Mesendoderm (in vitro differentiated cells): Measurements from ENCODE around the gene MTMR4.

ENCODE experiments used
- DNase-seq: peaks from one replicate; pipeline ENCODE4 v3.0.0; 2013
- H2AK5ac ChIP-seq: 2 replicates; pipeline ENCODE4 v1.6.1; 2013; ENCODE audit warnings: low read length, inconsistent platforms
- H2BK120ac ChIP-seq: 2 replicates; pipeline ENCODE4 v1.6.1; 2013; ENCODE audit warnings: low read depth, mild to moderate bottlenecking, low read length, moderate library complexity, mixed read lengths
- H2BK15ac ChIP-seq: replicated peaks from 2 replicates; pipeline ENCODE4 v1.6.1; 2013; ENCODE audit warnings: low read depth, mild to moderate bottlenecking, moderate library complexity
- H2BK5ac ChIP-seq: 2 replicates; pipeline ENCODE4 v1.6.1; 2013; ENCODE audit warnings: low read length, inconsistent platforms
- H3K18ac ChIP-seq: 2 replicates; pipeline ENCODE4 v1.6.1; 2013; ENCODE audit warnings: mild to moderate bottlenecking, low read length, mixed read lengths
- H3K23ac ChIP-seq: one replicate; pipeline ENCODE4 v1.6.1; 2013; ENCODE audit warnings: low read length
- H3K27ac ChIP-seq: 2 replicates; pipeline ENCODE4 v1.5.1; 2013; ENCODE audit warnings: low read depth, mild to moderate bottlenecking, inconsistent platforms, low read length, moderate library complexity
- H3K27me3 ChIP-seq: 2 replicates; pipeline ENCODE4 v1.6.1; 2013; ENCODE audit warnings: low read length, control low read depth, mild to moderate bottlenecking, inconsistent platforms; ENCODE audit not compliant: insufficient read depth, poor library complexity
- H3K36me3 ChIP-seq: 2 replicates; pipeline ENCODE4 v1.6.1; 2013; ENCODE audit warnings: low read length, inconsistent platforms; ENCODE audit not compliant: control insufficient read depth, insufficient read depth
- H3K4ac ChIP-seq: one replicate; pipeline ENCODE4 v1.6.1; 2013; ENCODE audit warnings: low read depth, mild to moderate bottlenecking, low read length, moderate library complexity
- H3K4me1 ChIP-seq: 2 replicates; pipeline ENCODE4 v1.6.1; 2013; ENCODE audit warnings: low read depth, low read length, inconsistent platforms; ENCODE audit not compliant: control insufficient read depth
- H3K4me2 ChIP-seq: 2 replicates; pipeline ENCODE4 v1.6.1; 2013; ENCODE audit warnings: low read length
- H3K4me3 ChIP-seq: 2 replicates; pipeline ENCODE4 v1.5.1; 2013; ENCODE audit warnings: mild to moderate bottlenecking, low read length
- H3K56ac ChIP-seq: one replicate; pipeline ENCODE4 v1.6.1; 2013; ENCODE audit warnings: low read length
- H3K79me1 ChIP-seq: 2 replicates; pipeline ENCODE4 v1.6.1; 2013; ENCODE audit warnings: low read length, inconsistent platforms
- H3K79me2 ChIP-seq: 2 replicates; pipeline ENCODE4 v1.6.1; 2013; ENCODE audit warnings: mild to moderate bottlenecking, low read length; ENCODE audit not compliant: control insufficient read depth, insufficient read depth
- H3K9ac ChIP-seq: 2 replicates; pipeline ENCODE4 v1.6.1; 2013; ENCODE audit warnings: low read length, inconsistent platforms
- H4K5ac ChIP-seq: one replicate; pipeline ENCODE4 v1.6.1; 2013; ENCODE audit warnings: low read length
- H4K8ac ChIP-seq: one replicate; pipeline ENCODE4 v1.6.1; 2013; ENCODE audit warnings: low read depth, mild to moderate bottlenecking, control low read depth, low read length, moderate library complexity
- WGBS: extraction: QIAGEN DNeasy Blood & Tissue Kit; methylation state at CpG from one replicate; pipeline ENCODE4 v1.1.7; 2013; ENCODE audit warnings: low lambda C conversion rate, missing lambda C conversion rate; ENCODE audit not compliant: insufficient coverage; ENCODE audit errors: extremely low coverage; 5-methylcytosine and 5-hydroxymethylcytosine counted together

The MTMR4 gene

GRCh38 chr17:58534901-58535421 lies 20.5 kb upstream of the MTMR4 start:
- Histone ChIP-seq H3K4me2 (no peak overlapping the region), H3K79me1 (no peaks in the 10 kb centered on the region), H3K23ac (no peak overlapping the region), H3K4me1 (no peaks in the 10 kb centered on the region), H4K8ac (no peak overlapping the region), H4K5ac (no peak overlapping the region), H3K9ac (no peak overlapping the region), H3K56ac (no peak overlapping the region), H3K4ac (no peak overlapping the region), H2BK5ac (no peak overlapping the region), H3K4me3 (no peak overlapping the region), H3K79me2 (no peaks in the 10 kb centered on the region), H3K27ac (no peak overlapping the region), H3K36me3 (no peaks in the 10 kb centered on the region), H2BK120ac (no peak overlapping the region), H2AK5ac (no peak overlapping the region), H3K18ac (no peak overlapping the region), H3K27me3 (no peaks in the 10 kb centered on the region), H2BK15ac (no peak overlapping the region)
- no peak for DNase-seq
- WGBS = no CpG with 5 or more reads among the region's 4 CpGs

GRCh38 chr17:58534331-58534730 lies 19.9 kb upstream of the MTMR4 start:
- no peak overlapping the region for H2BK120ac ChIP-seq
- no peak overlapping the region for H2BK5ac ChIP-seq
- H2BK15ac ChIP-seq = no peak overlapping the region
- no CpG with 5 or more reads among the region's 3 CpGs for WGBS
- DNase-seq = no peak
- no peak overlapping the region for H2AK5ac ChIP-seq
- no peaks in the 10 kb centered on the region for H3K4me1 ChIP-seq
- no peak overlapping the region for H3K56ac ChIP-seq
- no peak overlapping the region for H3K4me3 ChIP-seq
- H3K18ac ChIP-seq = no peak overlapping the region
- no peak overlapping the region for H4K8ac ChIP-seq
- no peak overlapping the region for H3K4ac ChIP-seq
- H3K27ac ChIP-seq = no peak overlapping the region
- H3K79me1 ChIP-seq = no peaks in the 10 kb centered on the region
- no peak overlapping the region for H3K9ac ChIP-seq
- H3K27me3 ChIP-seq = no peaks in the 10 kb centered on the region
- H4K5ac ChIP-seq = no peak overlapping the region
- H3K79me2 ChIP-seq = no peaks in the 10 kb centered on the region
- H3K36me3 ChIP-seq = no peaks in the 10 kb centered on the region
- no peak overlapping the region for H3K4me2 ChIP-seq
- H3K23ac ChIP-seq = no peak overlapping the region

GRCh38 chr17:58533616-58534188 lies 19.3 kb upstream of the MTMR4 start:
- Histone ChIP-seq H3K4me3 (no peak overlapping the region), H3K27ac (no peak overlapping the region), H3K4me2 (no peak overlapping the region), H3K36me3 (no peaks in the 10 kb centered on the region), H3K9ac (no peak overlapping the region), H2BK15ac (no peak overlapping the region), H3K56ac (no peak overlapping the region), H3K27me3 (no peaks in the 10 kb centered on the region), H3K79me2 (no peaks in the 10 kb centered on the region), H3K18ac (no peak overlapping the region), H4K5ac (no peak overlapping the region), H2BK120ac (no peak overlapping the region), H3K4me1 (no peaks in the 10 kb centered on the region), H3K79me1 (no peaks in the 10 kb centered on the region), H4K8ac (no peak overlapping the region), H2AK5ac (no peak overlapping the region), H3K4ac (no peak overlapping the region), H3K23ac (no peak overlapping the region), H2BK5ac (no peak overlapping the region)
- DNase-seq = no peak
- WGBS = no CpG with 5 or more reads among the region's 5 CpGs

- WGBS = no CpG with 5 or more reads among the region's 3 CpGs
- H3K27me3 ChIP-seq = no peaks in the 10 kb centered on the region
- no peak overlapping the region for H3K56ac ChIP-seq
- H3K23ac ChIP-seq = no peak overlapping the region
- H3K79me1 ChIP-seq = no peaks in the 10 kb centered on the region
- no peaks in the 10 kb centered on the region for H3K4me1 ChIP-seq
- no peak overlapping the region for H3K27ac ChIP-seq
- no peak overlapping the region for H3K4me2 ChIP-seq
- no peak overlapping the region for H3K4ac ChIP-seq
- H3K36me3 ChIP-seq = no peaks in the 10 kb centered on the region
- H2BK15ac ChIP-seq = no peak overlapping the region
- no peak overlapping the region for H2AK5ac ChIP-seq
- H3K4me3 ChIP-seq = no peak overlapping the region
- no peak overlapping the region for H2BK5ac ChIP-seq
- H2BK120ac ChIP-seq = no peak overlapping the region
- H3K79me2 ChIP-seq = no peaks in the 10 kb centered on the region
- H3K18ac ChIP-seq = no peak overlapping the region
- no peak for DNase-seq
- no peak overlapping the region for H4K8ac ChIP-seq
- H4K5ac ChIP-seq = no peak overlapping the region
- H3K9ac ChIP-seq = no peak overlapping the region
These were observed 18.1 kb upstream of the MTMR4 start for GRCh38 chr17:58532555-58532951.

- no peaks in the 10 kb centered on the region for H3K79me1 ChIP-seq
- no peaks in the 10 kb centered on the region for H3K27me3 ChIP-seq
- WGBS = no CpG with 5 or more reads among the region's 82 CpGs
- peak overlapping the region; percentile 50 for H3K9ac ChIP-seq
- H2BK15ac ChIP-seq = no peak overlapping the region
- H3K4me3 ChIP-seq = peak overlapping the region; percentile 24
- no peak overlapping the region for H2BK5ac ChIP-seq
- H3K4me2 ChIP-seq = peak overlapping the region; percentile 69
- no peak overlapping the region for H2AK5ac ChIP-seq
- H3K27ac ChIP-seq = no peak overlapping the region
- DNase-seq = peak; percentile 60
- H2BK120ac ChIP-seq = no peak overlapping the region
- H3K56ac ChIP-seq = peak overlapping the region; percentile 49
- no peaks in the 10 kb centered on the region for H3K79me2 ChIP-seq
- no peaks in the 10 kb centered on the region for H3K36me3 ChIP-seq
- H4K5ac ChIP-seq = no peak overlapping the region
- no peak overlapping the region for H3K23ac ChIP-seq
- H4K8ac ChIP-seq = no peak overlapping the region
- H3K4ac ChIP-seq = no peak overlapping the region
- no peaks in the 10 kb centered on the region for H3K4me1 ChIP-seq
- H3K18ac ChIP-seq = no peak overlapping the region
These were observed 17.5 kb upstream of the MTMR4 start for GRCh38 chr17:58531661-58532554.
